ENCODE measurements around the gene SPAG16. TPM values are rescaled to one million over a fixed set of nuclear protein-coding genes. Genes with fewer than 3 reads are reported as not detected.
"Not testable (repeated sequence)": the region's sequence is repeated elsewhere in the genome, so short reads cannot be mapped to it uniquely, and the experiment has no call there.

SPAG16 gene
- total RNA-seq, 4 donors from 2014 or later, result 25.6 to 37.5 (median 26.3) TPM

DNA sequence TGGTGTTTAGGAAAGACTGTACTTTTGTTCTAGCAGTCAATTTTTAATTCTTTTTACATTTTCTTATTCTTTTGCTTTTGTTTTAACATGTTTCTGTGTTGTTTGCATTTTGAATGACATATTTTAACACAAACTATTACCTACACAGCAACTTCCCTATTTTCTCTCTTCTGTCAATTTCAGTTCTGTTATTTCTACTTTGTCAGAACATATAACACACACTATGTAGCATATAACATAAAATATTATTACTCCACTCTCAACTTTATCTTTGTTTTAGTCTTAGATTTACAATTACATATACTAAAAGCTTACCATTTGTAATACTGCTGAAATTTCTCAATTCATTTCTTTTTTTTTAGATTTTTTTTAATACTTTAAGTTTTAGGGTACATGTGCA lies 753.9 kb downstream of the SPAG16 start:
- TF ChIP-seq, protein P1, sequence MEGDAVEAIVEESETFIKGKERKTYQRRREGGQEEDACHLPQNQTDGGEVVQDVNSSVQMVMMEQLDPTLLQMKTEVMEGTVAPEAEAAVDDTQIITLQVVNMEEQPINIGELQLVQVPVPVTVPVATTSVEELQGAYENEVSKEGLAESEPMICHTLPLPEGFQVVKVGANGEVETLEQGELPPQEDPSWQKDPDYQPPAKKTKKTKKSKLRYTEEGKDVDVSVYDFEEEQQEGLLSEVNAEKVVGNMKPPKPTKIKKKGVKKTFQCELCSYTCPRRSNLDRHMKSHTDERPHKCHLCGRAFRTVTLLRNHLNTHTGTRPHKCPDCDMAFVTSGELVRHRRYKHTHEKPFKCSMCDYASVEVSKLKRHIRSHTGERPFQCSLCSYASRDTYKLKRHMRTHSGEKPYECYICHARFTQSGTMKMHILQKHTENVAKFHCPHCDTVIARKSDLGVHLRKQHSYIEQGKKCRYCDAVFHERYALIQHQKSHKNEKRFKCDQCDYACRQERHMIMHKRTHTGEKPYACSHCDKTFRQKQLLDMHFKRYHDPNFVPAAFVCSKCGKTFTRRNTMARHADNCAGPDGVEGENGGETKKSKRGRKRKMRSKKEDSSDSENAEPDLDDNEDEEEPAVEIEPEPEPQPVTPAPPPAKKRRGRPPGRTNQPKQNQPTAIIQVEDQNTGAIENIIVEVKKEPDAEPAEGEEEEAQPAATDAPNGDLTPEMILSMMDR (IDR thresholded peaks at IDR 0.05), result no peak
- no peak for TF ChIP-seq POLR2A (IDR thresholded peaks at IDR 0.05)
- intact Hi-C loops (cut with DNase I; ENCODE audit: low total_unique reads), result no loop called here
- H3K4me3 ChIP-seq (ENCODE audit: low read depth, poor library complexity, severe bottlenecking), result no peak overlapping the region
- DNase-seq (ENCODE audit: low spot score in 2 of 2), result no peak

DNA sequence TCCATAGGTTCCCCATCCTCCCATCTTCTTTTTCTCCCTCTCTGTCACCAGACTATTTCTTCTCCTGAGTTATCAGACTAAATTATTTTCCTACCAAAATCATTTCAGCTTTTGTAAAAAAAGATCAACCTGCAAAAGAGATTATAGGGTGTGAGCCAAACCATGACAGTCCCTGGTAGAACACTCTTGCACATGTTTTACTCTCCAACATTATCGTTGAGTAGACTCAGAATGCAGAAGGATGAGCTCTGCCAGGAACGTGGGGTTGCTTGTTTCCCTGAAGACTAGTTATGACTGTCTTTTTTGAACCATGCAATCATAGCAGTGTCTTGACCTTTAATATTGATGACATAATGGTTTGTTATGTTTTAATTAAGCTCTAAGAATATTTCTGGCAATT lies 766.5 kb downstream of the SPAG16 start:
- TF ChIP-seq POLR2A (IDR thresholded peaks at IDR 0.05), result no peak
- TF ChIP-seq, protein P1 (IDR thresholded peaks at IDR 0.05), result no peak
- WGBS, 2 donors, result 53 to 58% methylated on average over 2 of the region's 2 CpGs
- no peak for DNase-seq (ENCODE audit: low spot score in 2 of 2)
- intact Hi-C loops (cut with DNase I; ENCODE audit: low total_unique reads), result no loop called here
- no peak overlapping the region for H3K4me3 ChIP-seq (ENCODE audit: low read depth, poor library complexity, severe bottlenecking)

DNA sequence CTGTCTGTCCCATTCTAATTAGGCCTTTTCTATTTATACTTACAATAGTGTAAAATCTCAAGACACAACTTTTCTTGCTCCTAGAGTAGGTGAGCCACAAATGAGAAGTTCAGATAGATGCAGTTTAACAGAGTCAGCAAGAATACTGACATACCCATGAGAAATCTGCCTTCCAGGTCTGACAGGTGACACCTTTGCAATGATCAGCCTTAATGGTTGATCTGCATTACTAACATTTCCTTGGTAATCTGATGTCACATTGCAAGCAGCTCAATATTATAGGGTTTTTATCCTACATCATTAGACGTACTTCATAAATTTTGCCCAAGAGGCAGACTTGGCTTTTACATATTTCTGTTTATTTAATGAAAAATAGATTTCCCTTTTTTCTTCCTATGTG lies 767.3 kb downstream of the SPAG16 start:
- WGBS, 2 donors, result 70 to 76% methylated on average over 1 of the region's 1 CpG
- H3K4me3 ChIP-seq (ENCODE audit: low read depth, poor library complexity, severe bottlenecking), result no peak overlapping the region
- no peak for DNase-seq (ENCODE audit: low spot score in 2 of 2)
- intact Hi-C loops (cut with DNase I; ENCODE audit: low total_unique reads), result no loop called here
- TF ChIP-seq POLR2A (IDR thresholded peaks at IDR 0.05), result no peak
- TF ChIP-seq, protein P1 (IDR thresholded peaks at IDR 0.05), result no peak

DNA sequence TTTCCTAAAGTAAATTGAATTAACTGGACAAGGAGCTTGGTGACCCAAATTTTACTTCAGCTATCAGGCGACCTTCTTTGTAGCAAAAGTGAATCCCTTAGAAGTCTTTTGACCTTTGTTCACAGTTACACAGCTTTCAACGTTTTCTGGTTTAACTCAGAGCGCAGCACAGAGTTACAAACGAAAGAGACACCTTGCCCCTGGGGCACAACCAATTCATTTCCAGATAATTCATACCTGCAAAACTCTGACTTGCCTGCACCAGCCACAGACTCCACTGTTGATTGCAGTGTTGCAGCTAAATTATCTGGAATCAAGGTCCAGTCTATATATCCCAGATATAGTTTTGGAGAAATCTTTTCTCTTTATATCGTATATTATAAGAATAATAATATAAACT lies 768.0 kb downstream of the SPAG16 start:
- intact Hi-C loops (cut with DNase I; ENCODE audit: low total_unique reads), result no loop called here
- 43 to 45% methylated on average over 5 of the region's 5 CpGs for WGBS, 2 donors
- H3K4me3 ChIP-seq (ENCODE audit: low read depth, poor library complexity, severe bottlenecking), result no peak overlapping the region
- TF ChIP-seq, protein P1 (IDR thresholded peaks at IDR 0.05), result no peak
- no peak for TF ChIP-seq POLR2A (IDR thresholded peaks at IDR 0.05)
- DNase-seq (ENCODE audit: low spot score in 2 of 2), result no peak

DNA sequence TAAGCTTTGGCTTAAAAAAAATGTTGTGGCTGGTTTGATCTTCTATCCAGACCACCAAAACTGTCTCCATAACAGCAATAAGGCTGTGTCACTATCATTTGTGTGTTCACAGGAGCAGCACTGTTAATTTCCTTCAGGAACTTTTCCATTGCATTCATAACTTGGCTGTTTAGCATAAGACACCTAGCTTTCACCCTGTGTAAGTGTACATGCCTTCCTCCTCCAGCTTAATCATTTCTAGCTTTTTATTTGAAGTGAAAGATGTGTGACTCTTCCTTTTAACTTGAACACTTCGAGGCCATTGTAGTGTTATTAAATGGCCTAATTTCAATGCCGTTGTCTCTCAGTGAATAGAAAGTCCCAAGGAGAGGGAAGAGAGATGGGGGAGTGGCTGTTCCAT lies 773.7 kb downstream of the SPAG16 start:
- DNase-seq (ENCODE audit: low spot score in 2 of 2), result no peak
- no peak overlapping the region for H3K4me3 ChIP-seq (ENCODE audit: low read depth, poor library complexity, severe bottlenecking)
- WGBS, 2 donors, result 83 to 91% methylated on average over 2 of the region's 2 CpGs
- intact Hi-C loops (cut with DNase I; ENCODE audit: low total_unique reads), result no loop called here
- TF ChIP-seq, protein P1 (IDR thresholded peaks at IDR 0.05), result no peak
- TF ChIP-seq POLR2A (IDR thresholded peaks at IDR 0.05), result no peak

DNA sequence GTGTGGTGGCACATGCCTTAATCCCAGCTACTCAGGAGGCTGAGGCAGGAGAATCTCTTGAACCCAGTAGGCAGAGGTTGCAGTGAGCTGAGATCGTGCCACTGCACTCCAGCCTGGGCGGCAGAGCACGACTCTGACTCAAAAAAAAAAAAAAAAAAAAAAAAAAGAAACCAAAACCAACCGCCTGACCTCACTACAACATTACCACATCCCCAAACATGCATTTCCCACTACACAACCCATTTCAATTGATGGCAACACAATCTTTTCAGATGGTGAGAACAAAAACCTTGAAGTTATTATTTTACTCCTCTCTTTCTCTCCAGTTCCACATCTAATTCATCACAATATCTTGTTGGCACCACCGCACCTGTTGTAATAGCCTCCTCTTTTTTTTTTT lies 778.0 kb downstream of the SPAG16 start:
- H3K4me3 ChIP-seq (ENCODE audit: low read depth, poor library complexity, severe bottlenecking); intact Hi-C loops (cut with DNase I; ENCODE audit: low total_unique reads); DNase-seq (ENCODE audit: low spot score in 2 of 2): not testable (repeated sequence)
- 91 to 95% methylated on average over 5 of the region's 5 CpGs for WGBS, 2 donors
